Measurements from ENCODE around the gene SMARCAL1.

The SMARCAL1 gene

DNA sequence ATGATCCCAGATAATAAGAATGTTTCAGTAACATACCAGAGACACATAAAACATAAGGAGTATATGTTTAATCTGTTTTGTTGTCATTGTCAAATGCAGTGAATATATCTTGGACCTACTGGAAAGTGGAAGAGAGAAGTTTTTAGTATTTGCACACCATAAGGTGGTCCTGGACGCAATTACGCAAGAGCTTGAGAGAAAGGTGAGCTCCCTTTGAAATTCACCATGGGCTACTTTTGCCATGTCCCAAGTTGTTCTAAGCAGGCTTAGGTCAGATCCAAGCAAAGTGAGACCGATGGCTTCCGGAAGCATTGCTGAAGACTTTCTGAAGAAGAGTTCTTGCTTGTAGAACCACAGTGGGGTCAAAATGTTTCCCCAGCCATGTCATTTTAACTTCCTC, 55.6 kb downstream of the SMARCAL1 start:
- FAIRE-seq (no peak), DNase-seq (ENCODE audit: extremely low spot score, insufficient read length, low read depth) (no peak)

DNA sequence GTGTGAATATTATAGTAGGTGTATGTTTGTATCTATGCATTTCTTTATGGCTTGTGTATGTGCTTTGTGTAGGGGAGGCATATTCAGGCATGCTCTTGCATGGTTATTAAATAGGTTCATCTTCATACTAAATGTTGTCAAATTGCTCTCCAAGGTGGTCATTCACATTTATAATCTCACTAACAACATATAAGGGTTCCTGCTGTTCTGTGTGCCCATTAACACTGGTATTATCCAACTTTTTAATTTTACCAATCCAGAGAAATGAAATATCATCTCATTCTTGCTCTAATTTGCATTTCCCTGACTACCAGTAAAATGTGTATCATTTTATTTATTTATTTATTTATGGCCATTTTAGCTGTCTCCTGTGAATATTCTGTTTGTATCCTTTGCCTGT, 57.4 kb downstream of the SMARCAL1 start:
- no peak for FAIRE-seq

GRCh38 chr2:216473187-216473586, 60.9 kb downstream of the SMARCAL1 start:
- FAIRE-seq (no peak), DNase-seq (ENCODE audit: extremely low spot score, insufficient read length, low read depth) (no peak)

More for the DNA sequence above, 57.4 kb downstream of the SMARCAL1 start:
- no peak for DNase-seq (ENCODE audit: extremely low spot score, insufficient read length, low read depth)

GRCh38 chr2:216474925-216475670, 62.8 kb downstream of the SMARCAL1 start:
- FAIRE-seq = peak; percentile 21
- no peak for DNase-seq (ENCODE audit: extremely low spot score, insufficient read length, low read depth)

DNA sequence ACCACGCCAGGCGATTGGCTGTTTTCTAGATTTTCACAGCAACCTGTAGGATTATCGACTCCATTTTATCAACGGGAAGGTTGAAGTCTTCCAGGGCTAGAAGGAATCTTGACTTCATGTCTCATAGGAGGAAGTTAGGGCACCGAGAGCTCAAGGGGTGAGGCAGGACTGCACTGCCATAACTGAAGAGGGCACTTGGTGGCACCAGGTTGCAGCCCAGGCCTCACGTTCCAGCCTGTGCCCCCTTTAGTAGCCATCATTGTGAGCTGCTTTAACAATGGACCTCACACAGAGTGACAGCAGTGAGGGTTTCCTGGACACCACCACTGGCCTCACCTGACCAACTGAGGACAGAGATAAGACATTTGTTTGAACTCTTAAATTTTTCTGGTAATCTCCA, 63.5 kb downstream of the SMARCAL1 start:
- DNase-seq (ENCODE audit: extremely low spot score, insufficient read length, low read depth) = no peak
- no peak for FAIRE-seq

GRCh38 chr2:216477283-216478035, 65.2 kb downstream of the SMARCAL1 start:
- FAIRE-seq (no peak), DNase-seq (ENCODE audit: extremely low spot score, insufficient read length, low read depth) (no peak)

- no peak for DNase-seq (ENCODE audit: extremely low spot score, insufficient read length, low read depth)
- no peak for FAIRE-seq
These were observed 65.9 kb downstream of the SMARCAL1 start for GRCh38 chr2:216478151-216478550.

- no peak for FAIRE-seq
- no peak for DNase-seq (ENCODE audit: extremely low spot score, insufficient read length, low read depth)
These were observed 66.5 kb downstream of the SMARCAL1 start for GRCh38 chr2:216478791-216479190.

GRCh38 chr2:216480221-216480620, 67.9 kb downstream of the SMARCAL1 start:
- no peak for FAIRE-seq
- no peak for DNase-seq (ENCODE audit: extremely low spot score, insufficient read length, low read depth)

GRCh38 chr2:216482640-216483039, 70.4 kb downstream of the SMARCAL1 start:
- no peak for FAIRE-seq
- no peak for DNase-seq (ENCODE audit: extremely low spot score, insufficient read length, low read depth)

DNA sequence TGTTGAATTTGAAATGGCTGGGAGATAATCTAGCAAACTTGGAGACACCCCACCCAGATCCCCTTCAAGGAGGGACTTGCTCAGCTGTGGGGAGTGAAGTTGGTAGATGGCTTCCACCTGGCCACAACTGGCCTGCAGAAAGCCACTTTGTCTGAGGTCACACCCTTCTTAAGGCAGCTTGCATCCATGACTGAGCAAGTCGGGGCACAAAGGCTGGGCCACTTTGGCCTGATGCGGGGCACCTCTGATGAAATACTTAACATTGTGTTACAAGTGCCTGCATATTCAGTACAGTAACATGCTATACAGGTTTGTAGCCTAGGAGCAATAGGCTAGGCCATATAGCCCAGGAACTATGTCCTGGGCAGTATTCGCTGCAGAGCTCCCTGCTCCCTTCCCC, 73.0 kb downstream of the SMARCAL1 start:
- FAIRE-seq (no peak), DNase-seq (ENCODE audit: extremely low spot score, insufficient read length, low read depth) (no peak)

- DNase-seq (ENCODE audit: extremely low spot score, insufficient read length, low read depth) = no peak
- no peak for FAIRE-seq
These were observed 73.5 kb downstream of the SMARCAL1 start for GRCh38 chr2:216485745-216486144.

DNA sequence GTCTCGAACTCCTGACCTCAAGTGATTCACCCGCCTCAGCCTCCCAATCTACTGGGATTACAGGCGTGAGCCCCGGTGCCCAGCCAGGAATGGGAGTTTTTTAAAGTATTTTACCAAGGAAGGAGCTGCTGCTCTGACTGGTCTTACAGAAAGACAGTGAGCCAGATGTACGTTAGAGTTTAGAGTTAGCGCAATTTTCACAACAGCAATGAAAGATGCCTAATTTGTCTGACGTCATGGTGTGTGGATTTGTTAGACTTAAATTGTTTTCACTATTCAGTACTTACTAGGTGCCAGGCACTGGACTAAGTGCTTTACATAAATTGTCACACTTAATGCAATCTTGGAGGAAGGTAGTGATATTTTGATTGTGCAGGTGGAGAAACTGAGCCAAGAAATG, 74.0 kb downstream of the SMARCAL1 start:
- no peak for FAIRE-seq
- no peak for DNase-seq (ENCODE audit: extremely low spot score, insufficient read length, low read depth)

DNA sequence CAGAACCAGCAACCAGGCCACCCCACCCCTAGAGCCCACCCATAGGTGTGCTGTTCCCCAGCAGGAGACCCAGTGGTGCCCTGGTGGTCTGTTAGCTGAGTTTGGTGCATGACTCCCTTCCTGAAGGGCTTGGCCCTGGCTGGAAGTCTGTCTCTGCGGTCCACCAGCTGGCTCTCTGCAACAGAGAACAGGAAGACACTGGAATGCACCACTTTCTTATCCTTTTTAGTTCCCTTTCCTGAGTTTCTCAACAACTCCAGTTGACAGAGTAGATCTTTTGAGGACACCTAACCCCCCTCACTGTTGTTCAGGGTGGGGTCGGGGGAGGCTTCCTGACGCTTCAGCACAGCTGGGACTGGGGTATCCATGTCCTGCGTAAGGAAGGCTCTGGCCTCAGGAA, 74.4 kb downstream of the SMARCAL1 start:
- DNase-seq (ENCODE audit: extremely low spot score, insufficient read length, low read depth) (no peak), FAIRE-seq (no peak)

GRCh38 chr2:216490061-216490460, 77.8 kb downstream of the SMARCAL1 start:
- DNase-seq (ENCODE audit: extremely low spot score, insufficient read length, low read depth) (no peak), FAIRE-seq (no peak)

GRCh38 chr2:216491793-216492596, 79.7 kb downstream of the SMARCAL1 start:
- no peak for DNase-seq (ENCODE audit: extremely low spot score, insufficient read length, low read depth)
- peak; percentile 83 for FAIRE-seq

- no peak for DNase-seq (ENCODE audit: extremely low spot score, insufficient read length, low read depth)
- peak; percentile 24 for FAIRE-seq
These were observed 80.5 kb downstream of the SMARCAL1 start for GRCh38 chr2:216492597-216493333.

GRCh38 chr2:216493334-216493685, 81.0 kb downstream of the SMARCAL1 start:
- DNase-seq (ENCODE audit: extremely low spot score, insufficient read length, low read depth) (no peak), FAIRE-seq (no peak)

- no peak for FAIRE-seq
- no peak for DNase-seq (ENCODE audit: extremely low spot score, insufficient read length, low read depth)
These were observed 83.4 kb downstream of the SMARCAL1 start for GRCh38 chr2:216495656-216496055.

GRCh38 chr2:216497382-216498069, 85.2 kb downstream of the SMARCAL1 start:
- FAIRE-seq (no peak), DNase-seq (ENCODE audit: extremely low spot score, insufficient read length, low read depth) (no peak)
